GM18861 (cell line): ENCODE results near the gene SIGLECL1.
"Not testable (repeated sequence)": the region's sequence is repeated elsewhere in the genome, so short reads cannot be mapped to it uniquely, and the experiment has no call there.

Experiments
- ATAC-seq: cut with Tn5 transposase; IDR thresholded peaks from one replicate; pipeline ENCODE4 v1.9.1; 2021; ENCODE audit not compliant: unreplicated experiment

Gene SIGLECL1

DNA sequence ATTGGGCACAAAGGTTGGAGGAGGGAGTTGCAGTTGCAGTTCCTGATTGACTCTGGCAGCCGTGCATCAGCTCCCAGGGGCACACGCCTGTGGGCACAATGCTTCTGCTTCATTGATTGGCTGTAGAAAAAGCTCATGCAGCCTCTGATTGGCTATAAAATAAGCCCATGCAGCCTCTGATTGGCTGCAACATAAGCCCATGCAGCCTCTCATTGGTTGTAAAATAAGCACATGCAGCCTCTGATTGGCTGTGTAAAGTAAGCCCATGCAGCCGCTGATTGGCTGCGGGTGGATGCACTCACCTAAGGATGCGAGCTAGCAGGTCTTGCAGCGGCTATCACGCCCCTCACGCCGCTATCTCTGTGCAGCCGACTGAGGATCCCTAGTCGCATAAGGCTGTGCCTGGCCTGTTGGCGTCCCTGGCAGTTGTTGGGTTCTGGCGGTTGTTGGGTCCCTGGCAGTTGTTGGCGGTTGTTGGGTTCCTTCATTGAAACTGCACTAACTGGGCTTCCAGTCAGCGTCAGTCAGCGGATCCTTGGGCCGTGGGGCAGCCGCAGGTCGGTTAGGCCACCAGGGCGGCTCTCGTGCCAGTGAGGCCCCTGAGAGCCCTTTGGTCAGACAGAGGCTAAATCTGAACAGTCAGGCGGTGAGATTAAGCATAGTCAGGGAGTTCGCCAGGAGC, at the start of gene SIGLECL1:
Gene SIGLECL1, plus strand, starts transcription at position 295 of the 682 bp plus-strand sequence. CDS start 12,993 bp downstream, outside the sequence.
- no peak for ATAC-seq

DNA sequence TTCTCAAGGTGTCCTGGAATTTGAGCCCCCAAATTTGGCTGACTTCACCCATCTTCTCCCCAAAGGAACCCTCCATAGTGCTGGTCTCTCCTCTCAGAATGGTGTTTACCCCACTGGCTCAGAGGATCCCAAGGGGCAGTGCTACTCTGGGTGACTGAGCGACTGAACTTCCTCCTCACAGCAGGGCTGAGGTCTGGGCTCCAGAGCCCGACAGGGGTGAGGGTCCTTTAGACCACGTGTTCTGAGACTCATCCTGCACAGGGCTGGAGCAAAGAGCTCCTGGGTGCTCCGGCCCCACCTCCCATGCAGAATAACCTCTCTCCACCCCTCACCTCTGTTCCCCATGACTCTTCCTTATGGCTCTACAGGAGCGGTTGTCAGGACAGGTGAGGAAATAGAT, 49.2 kb upstream of the SIGLECL1 start:
- ATAC-seq, result no peak

DNA sequence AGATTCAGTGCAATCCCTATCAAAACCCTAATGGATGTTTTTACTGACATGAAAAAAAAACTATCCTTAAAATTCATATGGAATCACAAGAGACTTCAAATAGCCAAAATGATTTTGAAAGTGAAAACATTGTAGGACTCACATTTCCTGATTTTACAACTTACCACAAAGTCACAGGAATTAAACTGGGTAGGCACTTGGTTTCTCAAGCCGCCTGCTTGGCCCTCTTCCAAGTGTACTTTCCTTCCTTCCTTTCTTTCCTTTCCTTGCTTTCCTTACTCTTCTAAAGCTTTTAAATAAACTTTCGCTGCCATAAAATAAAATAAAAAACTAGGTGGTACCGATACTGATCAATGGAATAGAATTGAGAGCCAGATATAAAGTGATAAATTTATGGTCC, 47.0 kb upstream of the SIGLECL1 start:
- ATAC-seq, result no peak

DNA sequence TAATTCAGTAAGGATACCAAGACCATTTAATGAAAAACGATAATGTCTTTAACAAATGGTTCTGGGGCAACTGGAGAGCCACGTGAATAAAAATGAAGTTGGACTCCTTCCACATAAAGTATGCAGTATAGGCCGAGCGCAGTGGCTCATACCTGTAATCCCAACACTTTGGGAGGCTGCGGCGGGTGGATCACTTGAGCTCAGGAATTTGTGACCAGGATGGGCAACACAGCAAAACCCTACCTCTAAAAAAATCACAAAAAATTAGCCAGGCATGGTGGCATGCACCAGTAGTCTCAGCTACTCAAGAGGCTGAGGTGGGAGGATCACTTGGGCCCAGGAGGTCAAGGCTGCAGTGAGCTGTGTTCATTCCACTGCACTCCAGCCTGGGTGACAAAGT, 46.6 kb upstream of the SIGLECL1 start:
- ATAC-seq, result no peak

DNA sequence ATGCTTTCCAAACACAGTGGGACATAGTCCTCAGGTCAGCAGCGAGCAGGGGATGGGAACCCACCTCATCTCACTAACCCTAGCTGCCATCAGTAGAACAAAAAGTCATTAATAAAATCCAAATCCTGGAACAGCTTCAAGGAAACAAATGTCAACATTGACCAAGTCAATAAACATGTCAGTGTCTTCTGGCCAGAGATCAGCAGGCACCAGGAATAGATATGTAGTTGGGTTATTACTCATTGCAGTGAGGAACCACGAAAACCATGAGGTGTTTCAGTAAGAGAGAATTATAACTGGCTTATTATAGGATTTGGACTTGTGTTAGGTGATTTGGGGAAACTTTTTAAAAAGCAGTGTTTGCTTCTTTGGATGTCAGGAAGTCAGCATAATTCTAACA, 43.1 kb upstream of the SIGLECL1 start:
- no peak for ATAC-seq

DNA sequence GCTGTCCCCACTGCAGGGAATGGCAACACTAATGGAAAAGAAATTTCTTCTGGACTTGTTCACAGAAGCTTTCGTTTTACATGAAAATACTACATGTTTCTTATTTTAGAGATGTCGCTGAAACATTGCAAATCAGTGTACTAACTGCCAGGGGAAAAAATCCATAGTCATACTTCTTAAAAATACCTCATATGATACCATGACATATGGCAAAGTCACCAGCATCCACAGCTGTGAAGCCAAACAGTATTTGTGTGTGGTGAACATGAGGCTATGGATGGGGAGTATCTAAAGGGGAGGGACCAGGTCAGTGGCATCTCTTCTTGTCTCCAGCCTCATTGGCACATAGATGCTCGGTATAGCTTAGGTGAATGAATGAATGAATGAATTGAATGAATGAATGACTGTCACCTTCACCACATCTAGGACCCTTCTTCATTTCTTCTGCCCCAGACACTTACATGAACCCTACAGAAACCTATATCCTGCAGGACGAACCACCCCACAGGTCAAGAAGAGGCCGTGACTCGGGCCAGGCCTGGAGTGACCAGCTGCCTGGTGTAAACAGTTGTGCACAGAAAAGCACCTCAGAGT, 40.6 kb upstream of the SIGLECL1 start:
- ATAC-seq, result no peak

DNA sequence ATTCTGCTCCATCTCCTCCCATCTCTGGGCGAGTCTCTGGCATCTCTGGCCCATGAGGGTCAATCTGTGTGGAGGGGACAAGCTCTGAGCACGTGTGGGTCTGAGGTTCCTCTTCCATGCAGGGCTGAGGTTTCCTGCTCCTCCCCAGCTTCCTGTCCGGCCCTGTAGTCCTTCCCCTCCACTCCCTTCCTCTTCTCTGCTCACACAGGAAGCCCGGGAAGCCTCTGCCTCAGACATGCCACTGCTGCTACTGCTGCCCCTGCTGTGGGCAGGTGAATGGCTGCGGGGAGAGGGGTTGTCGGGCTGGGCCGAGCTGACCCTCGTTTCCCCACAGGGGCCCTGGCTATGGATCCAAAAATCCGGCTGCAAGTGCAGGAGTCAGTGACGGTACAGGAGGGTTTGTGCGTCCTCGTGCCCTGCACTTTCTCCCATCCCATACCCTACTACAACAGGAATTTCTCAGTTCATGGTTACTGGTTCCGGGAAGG, 40.0 kb upstream of the SIGLECL1 start:
- not testable (repeated sequence) for ATAC-seq

DNA sequence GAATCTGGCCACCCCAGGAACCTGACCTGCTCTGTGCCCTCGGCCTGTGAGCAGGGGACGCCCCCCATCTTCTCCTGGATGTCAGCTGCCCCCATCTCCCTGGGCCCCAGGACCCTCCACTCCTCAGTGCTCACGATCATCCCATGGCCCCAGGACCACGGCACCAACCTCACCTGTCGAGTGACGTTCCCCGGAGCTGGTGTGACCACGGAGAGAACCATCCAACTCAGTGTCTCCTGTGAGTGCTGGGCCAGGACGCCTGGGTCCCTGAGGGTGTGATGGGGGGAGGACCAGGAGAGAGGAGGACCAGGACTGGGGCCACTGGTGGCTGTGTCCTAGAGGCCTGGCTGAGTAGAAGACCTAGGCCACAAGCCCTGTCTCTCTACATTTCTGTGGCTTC, 39.0 kb upstream of the SIGLECL1 start:
- ATAC-seq, result no peak

DNA sequence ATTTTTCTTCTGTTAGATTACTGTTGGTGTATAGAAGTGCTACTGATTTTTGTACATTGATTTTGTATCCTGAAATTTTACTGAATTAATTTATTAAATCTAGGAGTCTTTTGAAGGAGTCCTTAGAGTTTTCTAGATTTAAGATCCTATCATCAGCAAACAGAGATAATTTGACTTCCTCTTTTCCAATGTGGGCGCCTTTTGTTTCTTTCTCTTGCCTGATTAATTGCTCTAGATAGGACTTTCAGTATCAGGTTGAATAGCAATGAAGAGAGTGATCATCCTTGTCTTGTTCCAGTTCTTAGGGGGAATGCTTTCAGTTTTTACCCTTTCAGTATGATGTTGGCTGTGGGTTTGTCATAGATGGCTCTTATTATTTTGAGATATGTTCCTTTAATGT, 31.6 kb upstream of the SIGLECL1 start:
- no peak for ATAC-seq

DNA sequence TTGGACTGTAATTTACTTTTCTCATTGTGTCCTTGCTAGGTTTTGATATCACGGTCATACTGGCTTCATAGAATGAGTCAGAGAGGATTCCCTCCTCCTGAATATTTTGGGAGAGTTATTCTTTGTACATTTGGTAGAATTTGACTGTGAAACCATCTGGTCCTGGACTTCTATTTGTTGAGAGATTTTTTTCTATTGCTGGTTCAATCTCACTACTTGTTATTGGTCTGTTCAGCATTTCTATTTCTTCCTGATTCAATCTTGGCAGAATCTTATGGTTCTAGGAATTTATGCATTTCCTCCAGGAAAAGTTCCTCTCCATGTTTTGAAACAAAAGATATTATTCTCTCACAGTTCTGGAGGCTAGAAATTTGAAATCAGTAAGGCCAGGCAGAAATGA, 30.9 kb upstream of the SIGLECL1 start:
- no peak for ATAC-seq

DNA sequence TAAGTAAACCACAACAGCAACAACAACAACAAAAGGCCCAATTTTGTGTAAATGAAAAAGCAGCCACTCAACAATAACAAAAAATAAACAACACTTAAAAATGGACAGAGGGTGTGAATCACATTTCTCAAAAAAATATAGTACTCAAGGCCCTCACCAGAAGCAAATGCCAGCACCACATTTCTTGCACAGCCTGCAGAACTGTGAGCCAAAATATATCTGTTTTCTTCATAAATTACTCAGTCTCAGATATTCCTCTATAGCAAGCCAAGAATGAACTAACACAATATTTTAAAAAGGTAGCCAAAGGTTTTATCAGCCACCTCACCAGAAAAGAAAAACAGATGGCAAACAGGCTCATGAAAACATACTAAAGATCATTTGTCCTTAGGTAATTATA, 29.9 kb upstream of the SIGLECL1 start:
- no peak for ATAC-seq

DNA sequence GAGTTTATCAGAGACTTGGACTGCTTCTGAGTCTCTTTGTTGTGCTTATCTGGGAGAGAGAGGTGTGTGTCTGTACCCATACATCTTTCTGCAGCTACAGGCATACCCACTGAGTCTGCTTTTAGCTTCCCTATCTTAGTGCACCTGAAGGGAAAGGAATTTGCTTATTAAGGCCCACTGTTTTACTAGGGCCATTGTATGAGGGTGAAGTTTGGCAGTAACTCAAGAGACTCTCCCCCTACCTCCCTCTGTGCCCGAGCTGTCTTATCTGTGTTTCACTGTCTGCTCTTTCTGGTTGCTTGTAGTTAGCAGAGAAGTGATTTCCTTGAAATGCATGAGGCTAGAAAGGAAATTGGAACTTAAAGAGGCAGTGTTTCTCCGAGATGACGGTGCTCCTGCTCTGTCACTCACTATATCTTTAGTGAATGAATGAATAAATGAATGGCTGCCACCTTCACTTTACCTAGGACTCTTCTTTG, 26.7 kb upstream of the SIGLECL1 start:
- ATAC-seq, result no peak

DNA sequence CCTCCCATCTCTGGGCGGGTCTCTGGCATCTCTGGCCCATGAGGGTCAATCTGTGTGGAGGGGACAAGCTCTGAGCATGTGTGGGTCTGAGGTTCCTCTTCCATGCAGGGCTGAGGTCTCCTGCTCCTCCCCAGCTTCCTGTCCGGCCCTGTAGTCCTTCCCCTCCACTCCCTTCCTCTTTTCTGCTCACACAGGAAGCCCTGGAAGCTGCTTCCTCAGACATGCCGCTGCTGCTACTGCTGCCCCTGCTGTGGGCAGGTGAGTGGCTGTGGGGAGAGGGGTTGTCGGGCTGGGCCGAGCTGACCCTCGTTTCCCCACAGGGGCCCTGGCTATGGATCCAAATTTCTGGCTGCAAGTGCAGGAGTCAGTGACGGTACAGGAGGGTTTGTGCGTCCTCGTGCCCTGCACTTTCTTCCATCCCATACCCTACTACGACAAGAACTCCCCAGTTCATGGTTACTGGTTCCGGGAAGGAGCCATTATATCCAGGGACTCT, 25.9 kb upstream of the SIGLECL1 start, which contains the start of gene CD33:
Gene CD33, plus strand, starts transcription at position 183 of the 496 bp plus-strand sequence. Its CDS starts 39 bp downstream, at position 222.
- ATAC-seq, result not testable (repeated sequence)

DNA sequence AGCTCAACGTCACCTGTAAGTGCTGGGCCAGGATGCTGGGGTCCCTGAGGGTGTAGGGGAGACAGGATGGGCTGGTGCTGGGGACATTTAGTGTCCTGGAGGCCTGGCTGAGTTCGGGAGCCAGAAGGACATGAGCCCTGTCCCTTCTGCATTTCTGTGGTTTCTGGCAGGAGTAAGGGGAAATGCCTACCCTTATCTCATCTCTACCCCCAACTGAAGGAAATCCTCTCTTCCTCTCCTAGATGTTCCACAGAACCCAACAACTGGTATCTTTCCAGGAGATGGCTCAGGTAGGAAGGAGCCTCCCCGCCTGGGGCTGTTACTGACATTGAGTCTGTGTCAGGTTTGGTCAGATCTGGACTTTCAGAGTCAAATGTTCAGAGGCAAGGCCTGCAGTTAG, 24.8 kb upstream of the SIGLECL1 start:
- no peak for ATAC-seq

DNA sequence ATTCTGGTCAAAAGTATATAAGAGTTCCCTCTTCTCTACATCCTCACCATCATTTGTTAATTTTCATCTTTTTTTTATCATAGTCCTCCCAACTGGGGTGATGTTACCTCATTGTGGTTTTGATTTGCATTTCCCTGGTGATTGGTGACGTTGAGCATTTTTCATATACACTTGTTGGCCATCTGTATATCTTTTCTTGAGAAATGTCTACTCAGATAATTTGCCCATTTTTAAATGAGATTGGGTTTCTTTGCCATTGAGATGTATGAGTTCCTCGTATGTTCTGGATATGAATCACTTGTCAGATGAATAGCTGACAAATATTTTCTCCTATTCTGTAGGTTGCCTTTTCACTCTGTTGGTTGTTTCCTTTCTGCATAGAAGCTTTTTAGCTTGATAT, 23.6 kb upstream of the SIGLECL1 start:
- no peak for ATAC-seq

DNA sequence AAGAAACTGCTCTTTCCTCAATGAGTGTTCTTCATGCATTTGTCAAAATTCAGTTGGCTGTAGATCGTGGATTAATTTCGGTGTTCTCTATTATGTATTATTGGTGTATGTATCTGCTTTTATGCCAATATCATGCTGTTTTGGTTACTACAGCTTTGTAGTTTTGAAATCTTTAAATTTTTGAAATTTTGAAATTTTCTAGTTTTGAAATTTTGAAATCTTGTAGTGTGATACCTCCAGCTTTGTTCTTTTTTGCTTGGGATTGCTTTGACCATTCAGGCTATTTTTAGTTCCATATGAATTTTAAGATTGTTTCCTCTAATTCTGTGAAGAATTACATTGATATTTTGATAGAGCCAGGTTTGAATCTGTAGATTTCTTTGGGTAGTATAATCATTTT, 22.9 kb upstream of the SIGLECL1 start:
- no peak for ATAC-seq

DNA sequence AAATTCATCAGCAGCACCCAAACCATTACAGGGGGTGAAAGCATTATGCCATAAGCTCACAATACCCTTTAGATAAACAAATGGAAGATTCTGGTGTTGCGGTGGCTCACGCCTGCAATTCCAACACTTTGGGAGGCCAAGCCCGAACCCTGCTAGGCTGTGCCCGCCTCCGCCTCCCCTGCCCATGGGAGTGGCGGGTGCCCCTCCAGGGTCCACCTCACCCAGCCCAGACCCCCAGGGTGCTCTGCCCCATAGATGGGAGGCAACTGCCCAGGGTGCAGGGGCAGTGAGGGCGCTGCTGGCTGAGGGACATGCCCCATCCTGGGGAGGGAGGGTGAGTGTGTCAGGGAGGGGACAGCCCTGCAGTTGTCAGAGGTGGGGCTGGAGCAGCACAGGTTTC, 10.0 kb upstream of the SIGLECL1 start:
- ATAC-seq, result no peak

DNA sequence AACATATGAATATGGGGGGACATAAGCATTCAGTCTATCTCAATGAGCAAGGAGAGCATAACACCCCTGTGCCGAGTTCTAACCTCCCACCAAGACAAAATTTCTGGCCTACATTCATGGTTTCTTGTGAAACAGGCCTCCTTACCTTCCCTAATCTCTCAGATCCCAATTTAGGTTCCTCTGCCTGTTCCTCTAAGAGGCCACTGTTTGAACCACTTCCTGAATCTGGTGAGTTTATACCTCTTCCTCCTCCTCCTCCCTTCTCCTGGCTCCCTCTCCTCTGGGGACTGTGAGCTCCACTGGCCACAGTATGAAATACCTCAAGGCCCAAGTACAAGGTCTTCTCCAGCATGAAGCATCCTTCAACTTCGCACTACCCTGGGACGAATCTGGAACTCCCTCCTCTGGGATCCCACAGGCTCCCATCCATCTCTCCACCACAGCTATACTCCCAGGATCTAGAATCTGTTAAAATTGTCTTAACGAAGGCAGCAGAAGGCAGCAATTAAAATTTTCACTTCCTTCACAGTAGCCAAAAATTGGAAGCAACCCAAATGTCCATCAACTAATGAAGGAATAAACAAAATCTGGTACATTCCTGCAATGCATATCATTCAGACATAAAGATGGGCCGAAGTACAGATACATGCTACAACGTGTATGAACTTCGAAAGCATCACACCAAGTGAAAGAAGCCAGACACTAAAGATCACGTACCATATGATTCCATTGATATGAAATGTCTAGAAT, 7.8 kb upstream of the SIGLECL1 start:
- no peak for ATAC-seq

DNA sequence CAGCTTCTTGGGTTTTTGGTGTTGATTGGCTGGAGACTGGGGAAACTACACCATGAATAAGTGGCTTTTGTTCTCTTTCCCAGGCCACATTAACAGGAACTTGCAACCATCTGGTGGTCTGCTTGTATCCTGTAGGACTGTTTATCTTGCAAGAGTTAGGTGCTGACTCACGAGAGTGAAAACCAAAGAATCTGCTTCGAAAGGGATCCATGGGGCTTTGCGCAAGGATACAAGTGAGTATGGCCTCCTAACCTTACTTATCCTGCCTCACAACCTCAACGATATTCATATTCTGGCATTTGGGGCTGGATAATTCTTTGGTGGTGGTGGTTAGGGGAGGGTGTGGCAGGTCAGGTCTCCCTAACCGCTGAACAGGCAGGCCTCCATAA, 4.7 kb upstream of the SIGLECL1 start:
- no peak for ATAC-seq

DNA sequence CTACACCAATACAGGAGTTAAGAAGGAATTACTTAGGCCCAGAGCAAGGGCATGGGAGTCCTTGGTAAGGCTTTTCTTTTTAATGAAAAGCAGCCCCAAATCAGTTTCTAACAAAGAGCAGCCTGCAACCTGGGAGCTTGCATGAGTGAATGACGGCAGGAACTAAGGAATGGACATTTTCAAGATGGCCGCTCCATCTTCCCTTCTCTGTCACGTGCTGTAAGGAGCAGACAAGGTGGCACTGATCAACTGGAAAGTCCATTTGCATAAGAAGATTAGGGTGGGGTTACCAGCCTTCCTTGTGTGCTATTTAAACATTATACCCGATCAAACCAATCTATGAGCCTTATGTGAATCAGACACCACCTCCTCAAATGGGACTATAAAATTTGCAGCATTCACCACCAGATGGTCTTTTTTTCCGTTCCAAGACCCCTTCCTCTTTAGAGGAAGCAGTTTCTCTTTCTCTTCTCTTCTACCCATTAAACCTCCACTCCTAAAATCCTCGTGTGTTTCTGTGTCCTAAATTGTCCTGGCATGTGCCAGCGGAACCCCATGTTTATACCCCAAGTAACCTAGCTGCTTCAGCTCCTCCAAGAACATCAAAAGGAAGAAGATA, 2.8 kb upstream of the SIGLECL1 start:
- no peak for ATAC-seq

DNA sequence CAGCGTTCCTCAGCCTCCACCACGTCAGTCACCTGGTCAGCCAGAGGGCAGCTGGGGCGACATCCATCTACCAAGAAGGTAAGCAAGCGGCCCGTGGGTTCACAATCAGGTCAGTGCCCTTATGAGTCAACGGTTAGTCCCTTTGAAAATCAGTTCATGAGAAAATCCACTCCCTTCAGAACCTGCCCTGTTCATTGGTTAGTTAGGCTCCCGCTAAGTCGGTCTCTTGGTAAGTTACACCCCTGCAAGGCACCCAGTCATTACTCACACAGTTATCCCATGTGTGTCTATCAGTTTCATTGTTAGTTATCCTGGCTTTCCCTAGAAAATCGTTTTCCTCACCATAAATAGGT, 564 bp downstream of the SIGLECL1 start:
- ATAC-seq, result no peak
